GM19328 (cell line): ENCODE measurements around the gene IRF7.

Experiments
- ATAC-seq: cut with Tn5 transposase; IDR thresholded peaks from one replicate; pipeline ENCODE4 v1.9.1; 2021; ENCODE audit warnings: mild to moderate bottlenecking, moderate library complexity; ENCODE audit not compliant: unreplicated experiment

The IRF7 gene

DNA sequence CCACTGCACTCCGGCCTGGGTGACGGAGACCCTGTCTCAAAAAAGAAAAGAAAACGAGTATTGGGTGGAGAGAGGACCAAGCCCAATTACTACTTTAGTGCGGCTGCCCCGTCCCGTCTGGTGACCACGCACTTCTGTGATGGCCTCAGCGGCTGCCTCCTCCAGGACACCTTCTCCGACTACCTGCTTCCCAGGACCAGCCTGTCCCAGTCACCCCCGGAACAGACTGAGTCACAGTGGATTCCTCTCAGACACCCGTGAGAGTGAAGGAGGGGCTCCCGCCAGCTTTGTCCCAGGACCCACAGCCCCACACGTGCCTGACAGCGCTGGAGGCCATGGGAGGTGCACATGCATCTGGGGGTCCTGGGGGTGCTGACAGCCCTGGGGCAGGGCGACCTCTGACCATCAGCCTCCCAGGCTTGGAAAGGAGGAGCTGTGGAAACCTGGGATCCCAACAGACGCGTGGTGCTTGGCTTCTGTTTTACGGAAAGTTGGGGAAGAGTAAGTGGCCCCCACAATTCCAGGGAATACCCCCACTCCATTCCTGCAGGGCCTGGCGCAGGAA, 26.1 kb upstream of the IRF7 start:
- no peak for ATAC-seq

DNA sequence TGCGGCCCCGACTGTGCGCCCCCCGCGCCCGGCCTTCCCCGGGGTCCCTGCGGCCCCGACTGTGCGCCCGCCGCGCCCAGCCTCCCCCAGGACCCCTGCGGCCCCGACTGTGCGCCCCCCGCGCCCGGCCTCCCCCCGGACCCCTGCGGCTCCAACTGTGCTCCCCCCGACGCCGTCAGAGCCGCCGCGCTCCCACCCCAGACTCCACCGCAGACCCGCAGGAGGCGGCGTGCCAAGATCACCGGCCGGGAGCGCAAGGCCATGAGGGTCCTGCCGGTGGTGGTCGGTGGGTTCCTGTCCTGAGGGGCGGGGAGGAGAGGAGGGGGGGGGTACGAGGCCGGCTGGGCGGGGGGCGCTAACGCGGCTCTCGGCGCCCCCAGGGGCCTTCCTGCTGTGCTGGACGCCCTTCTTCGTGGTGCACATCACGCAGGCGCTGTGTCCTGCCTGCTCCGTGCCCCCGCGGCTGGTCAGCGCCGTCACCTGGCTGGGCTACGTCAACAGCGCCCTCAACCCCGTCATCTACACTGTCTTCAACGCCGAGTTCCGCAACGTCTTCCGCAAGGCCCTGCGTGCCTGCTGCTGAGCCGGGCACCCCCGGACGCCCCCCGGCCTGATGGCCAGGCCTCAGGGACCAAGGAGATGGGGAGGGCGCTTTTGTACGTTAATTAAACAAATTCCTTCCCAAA, 24.4 kb upstream of the IRF7 start:
- no peak for ATAC-seq

DNA sequence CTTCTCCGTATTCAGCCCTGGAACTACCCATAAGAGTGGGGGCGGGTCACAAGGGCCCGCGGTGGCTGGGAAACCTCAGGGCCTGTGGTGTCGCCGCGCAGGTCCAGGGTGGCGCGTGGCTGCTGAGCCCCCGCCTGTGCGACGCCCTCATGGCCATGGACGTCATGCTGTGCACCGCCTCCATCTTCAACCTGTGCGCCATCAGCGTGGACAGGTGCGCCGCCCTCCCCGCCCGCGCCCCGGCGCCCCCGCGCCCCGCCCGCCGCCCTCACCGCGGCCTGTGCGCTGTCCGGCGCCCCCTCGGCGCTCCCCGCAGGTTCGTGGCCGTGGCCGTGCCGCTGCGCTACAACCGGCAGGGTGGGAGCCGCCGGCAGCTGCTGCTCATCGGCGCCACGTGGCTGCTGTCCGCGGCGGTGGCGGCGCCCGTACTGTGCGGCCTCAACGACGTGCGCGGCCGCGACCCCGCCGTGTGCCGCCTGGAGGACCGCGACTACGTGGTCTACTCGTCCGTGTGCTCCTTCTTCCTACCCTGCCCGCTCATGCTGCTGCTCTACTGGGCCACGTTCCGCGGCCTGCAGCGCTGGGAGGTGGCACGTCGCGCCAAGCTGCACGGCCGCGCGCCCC, 23.7 kb upstream of the IRF7 start:
- no peak for ATAC-seq

DNA sequence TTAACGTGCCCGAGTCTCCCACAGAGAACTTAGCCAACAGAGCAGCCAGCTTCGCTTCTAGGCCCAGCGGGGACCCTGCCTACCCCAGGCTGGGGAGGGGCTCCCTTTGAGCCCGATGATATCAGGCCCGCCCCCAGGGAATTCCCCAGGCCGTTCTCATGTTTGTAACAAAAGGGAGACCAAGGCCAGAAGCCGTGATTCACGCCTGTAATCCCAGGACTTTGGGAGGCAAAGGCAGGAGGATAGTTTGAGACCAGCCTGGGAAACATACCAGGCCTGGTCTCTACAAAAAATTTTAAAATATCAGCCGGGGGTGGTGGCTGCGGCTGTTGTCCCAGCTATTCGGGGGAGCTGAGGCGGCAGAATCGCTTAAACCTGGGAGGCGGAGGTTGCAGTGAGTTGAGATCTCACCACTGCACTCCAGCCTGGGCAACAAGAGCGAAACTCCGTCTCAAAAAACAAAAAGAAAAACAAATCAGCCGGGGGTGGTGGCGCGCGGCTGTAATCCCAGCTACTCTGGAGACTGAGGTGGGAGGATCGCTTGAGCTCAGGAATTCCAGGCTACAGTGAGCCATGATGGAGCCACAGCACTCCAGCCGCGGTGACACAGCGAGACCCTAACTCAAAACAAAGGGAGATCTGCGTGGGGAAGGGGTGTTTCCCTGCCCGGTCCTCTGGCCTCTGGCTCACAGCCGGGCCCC, 23.0 kb upstream of the IRF7 start:
- no peak for ATAC-seq

DNA sequence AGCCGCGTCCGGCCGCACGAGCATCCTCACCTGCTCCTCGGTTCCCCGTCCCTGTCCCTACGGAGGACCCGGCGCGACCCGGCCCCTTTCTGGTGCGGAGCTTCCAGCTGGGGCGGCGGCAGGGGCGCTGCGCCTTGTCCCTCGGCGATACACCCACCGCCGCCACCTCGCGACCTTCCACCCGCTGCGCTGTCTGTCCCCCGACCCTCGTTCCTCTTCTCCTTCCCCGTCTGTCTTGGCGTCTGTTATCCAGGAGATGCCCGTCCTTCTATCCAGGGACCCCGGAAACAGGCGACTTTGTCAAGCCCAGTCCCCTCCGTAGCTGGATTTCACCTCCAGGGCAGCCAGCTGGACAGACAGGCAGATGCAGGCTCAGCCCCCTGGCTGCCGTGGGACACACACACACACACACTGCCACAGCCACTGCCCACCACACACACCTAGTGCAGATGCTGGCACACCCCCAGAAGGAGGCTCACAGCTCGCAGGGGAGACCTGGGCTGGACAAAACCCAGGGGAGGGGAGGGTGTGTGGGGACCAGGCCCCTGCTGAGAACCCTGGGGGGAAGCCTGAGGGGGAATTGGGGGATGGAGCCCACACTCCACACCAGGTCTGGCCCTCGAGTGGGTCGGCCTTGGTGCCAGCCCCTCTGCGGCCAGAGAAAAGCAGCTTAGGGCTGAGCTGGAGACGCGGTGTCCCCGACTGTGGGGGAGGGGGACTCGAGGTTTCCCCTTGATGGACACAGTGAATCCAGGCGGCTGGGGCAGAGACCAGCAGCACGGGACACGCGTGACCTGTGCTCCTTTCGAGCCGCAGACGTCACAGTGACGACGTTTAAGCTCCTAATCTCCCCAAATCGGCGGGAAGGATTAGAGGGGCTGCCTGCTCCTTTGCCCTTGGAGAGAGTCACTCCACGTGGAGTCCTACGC, 22.1 kb upstream of the IRF7 start:
- no peak for ATAC-seq

DNA sequence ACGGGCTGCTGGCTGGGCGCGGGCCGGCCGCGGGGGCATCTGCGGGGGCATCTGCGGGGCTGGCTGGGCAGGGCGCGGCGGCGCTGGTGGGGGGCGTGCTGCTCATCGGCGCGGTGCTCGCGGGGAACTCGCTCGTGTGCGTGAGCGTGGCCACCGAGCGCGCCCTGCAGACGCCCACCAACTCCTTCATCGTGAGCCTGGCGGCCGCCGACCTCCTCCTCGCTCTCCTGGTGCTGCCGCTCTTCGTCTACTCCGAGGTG, 21.5 kb upstream of the IRF7 start:
- ATAC-seq = no peak

DNA sequence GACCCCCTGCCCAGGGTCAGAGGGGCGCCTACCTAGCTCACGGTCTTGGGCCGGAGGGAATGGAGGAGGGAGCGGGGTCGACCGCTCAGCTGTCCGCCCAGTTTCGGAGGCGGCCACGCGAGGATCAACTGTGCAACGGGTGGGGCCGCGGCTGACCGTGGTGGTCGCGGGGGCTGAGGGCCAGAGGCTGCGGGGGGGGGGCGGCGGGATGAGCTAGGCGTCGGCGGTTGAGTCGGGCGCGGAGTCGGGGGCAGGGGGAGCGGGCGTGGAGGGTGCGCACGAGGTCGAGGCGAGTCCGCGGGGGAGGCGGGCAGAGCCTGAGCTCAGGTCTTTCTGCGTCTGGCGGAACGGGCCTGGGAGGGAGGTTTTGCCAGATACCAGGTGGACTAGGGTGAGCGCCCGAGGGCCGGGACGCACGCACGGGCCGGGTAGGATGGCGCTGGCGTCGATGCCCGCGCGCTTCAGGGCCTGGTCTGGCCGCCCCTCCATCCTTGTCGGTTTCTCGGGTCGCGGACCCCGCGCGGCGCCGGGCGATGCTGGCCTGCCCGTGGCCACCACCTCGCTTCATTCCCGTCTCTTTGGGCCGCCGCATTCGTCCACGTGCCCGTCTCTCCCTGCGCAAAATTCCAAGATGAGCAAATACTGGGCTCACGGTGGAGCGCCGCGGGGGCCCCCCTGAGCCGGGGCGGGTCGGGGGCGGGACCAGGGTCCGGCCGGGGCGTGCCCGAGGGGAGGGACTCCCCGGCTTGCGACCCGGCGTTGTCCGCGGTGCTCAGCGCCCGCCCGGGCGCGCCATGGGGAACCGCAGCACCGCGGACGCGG, 21.0 kb upstream of the IRF7 start, which contains the start of gene DRD4:
DRD4 (plus strand) TSS at position 759 of the 822 bp plus-strand sequence; CDS start at position 795, 36 bp downstream.
- ATAC-seq = no peak

DNA sequence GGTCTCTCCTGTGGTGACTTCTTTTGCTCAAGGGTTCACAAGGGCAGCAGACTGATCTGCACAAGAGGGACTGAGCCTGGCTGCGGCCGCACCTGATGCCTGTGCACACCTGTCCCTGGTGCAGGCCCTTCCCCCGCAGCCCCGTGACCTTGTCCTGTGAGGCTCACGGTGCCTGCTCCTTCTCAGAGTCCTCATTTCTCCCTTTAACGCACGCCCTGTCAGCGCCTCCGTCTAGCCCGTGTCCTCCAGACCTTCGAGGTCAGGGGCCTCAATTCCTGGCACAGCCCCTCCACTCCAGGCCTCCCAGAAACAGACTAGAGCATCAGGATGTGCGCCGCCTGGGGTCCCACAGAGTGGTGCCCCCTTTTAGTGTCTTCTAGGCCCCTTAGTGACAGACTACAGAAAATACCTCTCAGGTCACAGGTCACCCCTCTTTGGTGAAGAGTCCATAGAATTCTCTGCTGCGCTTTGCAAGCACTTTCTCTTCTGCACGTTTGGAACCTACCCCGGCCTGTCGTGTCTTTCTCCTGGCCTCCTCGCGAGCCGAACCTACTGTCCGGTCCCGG, 20.3 kb upstream of the IRF7 start:
- ATAC-seq = no peak

DNA sequence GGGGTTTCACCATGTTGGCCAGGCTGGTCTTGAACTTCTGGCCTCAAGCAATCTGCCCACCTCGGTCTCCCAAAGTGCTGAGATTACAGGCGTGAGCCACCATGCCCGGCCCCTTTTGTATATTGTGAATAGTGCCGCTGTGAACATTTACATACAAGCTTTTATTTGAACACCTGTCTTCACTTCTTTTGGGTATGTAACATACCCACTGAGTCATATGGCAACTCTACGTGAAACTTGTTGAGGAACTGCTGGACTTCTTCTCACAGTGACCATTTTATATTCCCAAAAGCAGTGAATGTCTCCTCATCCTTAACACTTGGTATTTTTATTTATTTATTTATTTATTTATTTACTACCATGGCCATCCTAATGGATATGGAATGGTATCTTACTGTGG, 15.1 kb upstream of the IRF7 start:
- ATAC-seq = no peak

DNA sequence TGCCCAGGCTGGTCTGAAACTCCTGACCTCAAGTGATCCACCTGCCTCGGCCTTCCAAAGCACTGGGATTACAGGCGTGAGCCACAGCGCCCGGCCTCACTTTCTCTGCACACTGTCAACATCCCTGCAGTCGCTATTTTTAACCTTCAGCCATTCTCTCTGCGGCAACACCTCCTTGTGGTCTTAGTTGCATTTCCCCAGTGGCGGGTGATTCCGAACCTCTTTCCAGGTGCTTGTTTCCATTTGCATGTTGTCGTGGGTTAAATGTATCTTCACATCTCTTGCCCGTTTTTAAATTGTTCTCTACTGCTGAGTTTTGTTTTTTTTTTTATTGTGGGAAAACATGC, 13.5 kb upstream of the IRF7 start:
- no peak for ATAC-seq

DNA sequence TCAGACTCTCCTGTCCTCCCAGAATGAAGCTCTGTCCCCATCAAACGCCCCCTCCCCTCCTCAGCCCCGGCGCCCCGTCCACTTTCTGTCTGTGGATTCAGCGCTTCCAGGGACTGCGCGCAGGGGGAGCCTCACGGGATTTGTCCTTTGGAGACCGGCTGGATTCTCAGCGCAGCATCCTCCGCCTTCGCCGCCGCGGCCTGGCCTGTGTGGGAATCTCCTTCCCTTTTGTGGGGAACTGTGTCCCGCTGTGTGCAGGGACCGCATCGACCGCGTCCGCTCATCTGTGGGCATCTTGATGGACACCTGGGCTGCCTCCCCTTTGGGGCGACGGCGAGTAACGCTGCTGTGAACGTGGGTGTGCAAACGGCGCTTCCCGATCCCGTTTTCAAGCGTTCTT, 12.3 kb upstream of the IRF7 start:
- no peak for ATAC-seq

DNA sequence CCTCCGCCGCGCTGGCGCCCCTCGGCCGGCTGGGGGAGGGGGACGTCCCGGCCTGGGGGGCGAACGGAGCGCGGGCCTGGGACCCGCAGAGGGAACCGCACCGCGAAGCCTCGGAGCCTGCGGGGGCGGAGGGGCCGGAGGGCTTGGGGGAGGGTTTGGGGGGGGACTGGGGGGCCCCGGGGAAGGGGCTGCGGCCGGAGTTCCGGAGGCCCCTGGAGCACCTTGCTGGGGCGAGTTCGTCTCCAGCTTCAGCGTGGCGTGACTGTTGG, 11.5 kb upstream of the IRF7 start:
- no peak for ATAC-seq

DNA sequence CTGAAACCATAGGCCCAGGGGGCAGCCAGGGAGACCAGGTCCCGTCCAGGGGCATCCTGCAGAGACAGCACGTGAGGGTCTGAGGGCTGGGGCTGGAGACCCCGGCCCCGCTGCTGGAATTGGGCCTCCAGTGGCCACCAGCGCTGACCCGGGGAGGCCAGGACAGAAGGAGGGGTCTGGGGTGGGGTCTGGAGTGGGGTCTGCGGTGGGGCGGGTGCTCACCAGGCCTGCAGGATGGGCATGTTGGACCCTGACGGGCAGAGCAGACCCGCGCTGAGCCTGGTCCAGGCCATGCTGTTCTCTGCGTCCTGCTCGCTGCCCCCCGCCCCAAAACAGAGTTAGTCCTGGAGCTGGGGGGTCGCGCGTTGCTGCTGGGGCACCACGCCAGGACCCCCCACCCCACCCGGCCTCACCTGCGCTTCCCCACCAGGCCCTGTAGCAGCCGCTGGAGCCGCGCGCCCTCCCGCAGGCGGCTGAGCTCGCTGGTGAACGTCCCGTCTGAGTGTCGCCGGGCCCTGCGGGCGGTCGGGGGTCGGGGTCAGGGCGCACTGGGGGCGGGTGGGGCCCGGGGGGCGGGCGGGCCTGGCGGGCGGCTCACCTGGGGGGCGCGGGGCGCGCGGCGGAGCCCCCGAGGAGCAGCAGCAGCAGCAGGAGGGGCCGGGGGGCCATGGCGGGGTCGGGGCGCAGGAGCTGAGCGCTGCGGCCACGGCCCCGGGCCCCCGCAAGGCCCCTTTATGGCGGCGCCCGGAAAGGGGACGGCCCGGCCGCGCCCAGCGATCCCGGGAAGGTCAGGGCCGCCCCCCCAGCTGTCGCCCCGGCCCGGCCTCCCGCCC, 10.9 kb upstream of the IRF7 start, which contains the start of gene SCT:
SCT (minus strand) TSS at position 707 of the 833 bp plus-strand sequence; CDS start at position 669, 38 bp downstream.
- ATAC-seq = no peak

DNA sequence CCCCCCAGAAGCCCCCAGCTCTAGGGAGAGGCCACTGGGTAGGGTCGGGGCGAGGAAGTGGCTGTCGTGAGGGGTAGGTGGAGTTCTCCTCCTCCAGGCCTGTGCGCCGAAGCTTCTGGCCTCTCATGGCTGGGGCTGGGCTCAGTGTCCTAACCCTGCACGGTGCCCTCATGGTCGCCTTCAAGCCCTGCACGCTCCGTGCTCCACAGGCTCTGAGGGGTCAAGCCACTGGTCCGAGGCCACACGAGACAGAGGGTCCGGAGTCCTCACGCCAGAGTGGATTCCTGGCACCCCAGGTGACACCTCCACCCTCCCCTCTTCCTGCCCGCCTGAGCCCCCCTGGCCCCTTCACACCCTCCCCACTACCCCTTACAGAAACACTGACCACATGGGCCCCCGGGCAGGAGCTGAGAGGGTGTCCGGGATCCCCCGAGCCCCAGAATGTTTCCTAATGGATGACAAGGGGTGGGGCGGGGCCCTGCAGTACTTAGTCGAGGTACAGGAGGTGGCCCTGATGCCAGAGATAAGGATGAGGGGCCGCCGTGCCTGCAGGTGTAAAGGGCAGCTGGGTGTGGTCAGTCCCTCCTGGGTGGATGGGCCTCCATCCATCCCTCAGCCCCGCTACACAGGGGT, 10.0 kb upstream of the IRF7 start:
- ATAC-seq = no peak

DNA sequence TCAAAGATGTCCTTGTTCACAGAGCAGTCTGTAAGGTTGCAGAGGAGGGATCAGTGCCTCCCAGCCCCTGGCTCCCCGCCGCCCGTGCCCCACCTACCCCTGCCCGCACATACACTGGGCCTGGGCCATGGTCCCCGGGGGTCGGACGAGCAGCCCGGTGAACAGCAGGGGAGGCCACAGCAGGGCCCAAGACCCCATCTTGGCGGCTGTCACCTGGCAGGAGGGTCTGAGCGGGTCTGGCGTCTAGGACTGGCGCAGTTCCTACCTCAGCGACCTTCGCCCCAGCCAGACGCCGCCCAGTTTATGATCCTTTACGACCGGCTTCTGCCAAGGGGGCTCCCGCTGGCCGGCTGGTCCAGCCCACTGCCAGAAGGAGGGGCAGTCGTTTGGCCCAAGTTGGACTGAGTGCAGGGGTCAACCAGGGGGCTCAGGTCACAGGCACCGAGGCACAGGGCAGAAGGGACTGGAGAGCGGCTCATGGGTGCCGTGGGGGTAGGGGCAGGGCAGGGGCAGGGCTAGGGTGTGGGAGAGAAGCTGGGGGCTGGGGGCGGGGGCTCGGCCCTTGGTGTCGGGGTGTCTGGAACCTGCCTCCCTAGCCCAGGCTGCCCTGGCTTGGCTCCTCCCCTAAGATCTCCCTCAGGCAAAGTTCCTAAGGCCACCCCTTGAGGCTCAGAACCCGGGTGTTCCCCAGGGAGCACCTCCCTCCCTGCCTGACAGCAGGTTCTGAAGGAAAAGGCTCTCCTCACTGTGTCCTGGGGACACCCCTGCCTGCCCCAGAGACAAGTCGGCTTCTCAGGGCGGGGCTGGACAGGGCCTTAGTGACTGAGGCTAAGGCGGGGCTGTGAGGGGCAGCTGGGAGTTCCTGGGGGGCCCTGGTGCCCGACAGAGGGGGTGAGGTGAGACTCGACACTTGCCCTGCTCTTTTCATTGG, 9.2 kb upstream of the IRF7 start, which contains the start of gene CDHR5:
CDHR5 (minus strand) TSS at position 251 of the 931 bp plus-strand sequence; CDS start at position 198, 53 bp downstream.
- ATAC-seq = no peak

DNA sequence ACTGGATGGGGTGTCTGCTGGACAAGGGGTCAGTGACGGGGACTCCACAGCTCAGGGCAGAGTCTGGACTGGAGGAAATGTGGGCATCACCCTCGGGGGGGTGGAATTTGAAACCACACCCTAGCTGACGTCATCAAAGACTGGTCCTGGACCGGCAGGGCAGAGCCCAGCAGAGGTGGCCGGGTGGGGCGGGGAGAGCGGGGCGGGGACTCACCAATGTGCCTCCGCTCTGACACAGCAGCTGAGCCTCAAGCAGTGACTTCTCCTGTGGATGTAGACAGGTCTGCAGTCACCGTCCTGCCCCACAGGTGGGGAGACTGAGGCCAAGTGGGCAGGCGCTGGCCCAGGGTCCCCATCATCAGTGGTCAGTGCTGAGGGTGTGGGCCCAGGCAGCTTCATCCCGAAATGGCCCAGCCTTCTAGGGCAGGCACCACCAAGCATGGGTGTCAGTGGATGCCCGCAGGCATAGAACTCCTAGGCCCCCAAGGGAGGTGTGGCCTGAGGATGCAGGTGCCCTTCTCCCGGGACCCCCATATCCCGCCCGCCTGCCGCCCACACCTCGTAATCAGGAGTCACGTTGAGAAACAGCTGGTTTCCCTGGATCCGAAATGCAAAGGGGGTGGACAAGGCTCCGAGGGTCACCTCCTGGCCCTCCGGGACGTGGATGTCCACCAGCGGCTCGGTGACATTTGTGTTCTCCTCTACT, 8.4 kb upstream of the IRF7 start:
- no peak for ATAC-seq

DNA sequence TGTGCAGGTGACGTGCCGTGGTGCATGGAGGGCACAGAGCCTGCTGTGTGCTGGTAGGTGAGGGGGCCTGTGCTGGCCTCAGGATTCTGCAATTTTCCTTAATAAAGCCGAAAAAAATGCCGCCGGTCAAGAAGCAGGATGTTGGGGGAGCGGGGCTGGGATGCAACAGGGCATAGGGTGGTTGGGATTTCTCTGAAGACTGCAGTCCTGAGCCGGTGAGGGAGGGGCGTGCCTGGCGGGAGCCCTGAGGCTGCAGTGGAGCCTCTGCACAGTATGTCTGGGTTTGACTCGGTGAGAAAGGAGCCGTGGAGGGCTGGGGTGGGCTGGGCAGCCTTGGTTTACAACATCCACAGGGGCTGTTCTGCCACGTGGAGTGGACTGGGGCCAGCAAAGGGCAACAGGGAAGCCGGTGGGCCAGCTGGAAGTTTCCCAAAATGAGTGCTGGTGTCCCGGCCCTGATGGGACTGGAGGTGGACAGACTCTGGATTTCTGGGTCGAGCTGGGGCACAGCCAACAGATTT, 7.7 kb upstream of the IRF7 start:
- no peak for ATAC-seq
